Endothelial cell of umbilical vein (primary cell): ENCODE results near the gene APOL5. TPM values are rescaled to one million over a fixed set of nuclear protein-coding genes. Genes with fewer than 3 reads are reported as not detected.

Experiments used
- BruUV-seq: library from RNA; stranded (reverse); fragments of 400-500 nt; replicated peaks from 2 replicates; lab custom pipeline; 2021; lab: Mats Ljungman, UMichigan
- CTCF ChIA-PET: fragments of 300-600, 350-600 bp; sonication (Branson Sonifier 250); formaldehyde crosslinking; loops from one replicate; lab custom pipeline; 2021; ENCODE audit warnings: antibody characterized with exemption, inconsistent platforms; lab: Charles Lee
- POLR2A ChIA-PET: fragments of 300-600, 350-600 bp; sonication (Branson Sonifier 250); formaldehyde crosslinking; loops from one replicate; lab custom pipeline; 2021; ENCODE audit warnings: antibody characterized with exemption, inconsistent platforms; lab: Charles Lee
- DNase-seq: peaks from one replicate; pipeline ENCODE4 v3.0.0-alpha.2; 2011; ENCODE audit warnings: low read depth, low spot score
- FAIRE-seq: peaks from 2 replicates; lab custom pipeline; 2011; peaks lifted over from hg19 to GRCh38; lab: Jason Lieb, UNC
- H2AFZ ChIP-seq: 2 replicates; pipeline ENCODE4 v1.6.0; 2012; ENCODE audit warnings: low read depth, low read length, control low read depth, inconsistent platforms
- H3K27ac ChIP-seq: 2 replicates; pipeline ENCODE4 v1.5.1; 2011; ENCODE audit warnings: low read depth, mild to moderate bottlenecking, control low read depth, low read length, moderate library complexity; ENCODE audit not compliant: insufficient read depth
- H3K27me3 ChIP-seq, 2 experiments: 2 replicates each; pipeline versions ENCODE4 v1.6.0 to v1.6.1; 2011; ENCODE audit warnings: low read length in 2 of 2, mixed read lengths in 1 of 2; ENCODE audit not compliant: control insufficient read depth in 2 of 2, insufficient read depth in 2 of 2
- H3K36me3 ChIP-seq, 2 experiments: 2 replicates in 1 of 2; 3 replicates in 1 of 2; pipeline ENCODE4 v1.5.1; 2011; ENCODE audit warnings: low read length in 2 of 2, mild to moderate bottlenecking in 1 of 2, moderate library complexity in 1 of 2; ENCODE audit not compliant: control insufficient read depth in 2 of 2, insufficient read depth in 2 of 2; ENCODE audit errors: extremely low read depth in 1 of 2
- H3K4me1 ChIP-seq: 3 replicates; pipeline ENCODE4 v1.5.1; 2011; ENCODE audit warnings: mild to moderate bottlenecking, low read length; ENCODE audit not compliant: control insufficient read depth, insufficient read depth; ENCODE audit errors: extremely low read depth
- H3K4me2 ChIP-seq: 2 replicates; pipeline ENCODE4 v1.6.1; 2011; ENCODE audit warnings: low read length, control low read depth, mixed read lengths; ENCODE audit not compliant: insufficient read depth
- H3K4me3 ChIP-seq, 3 experiments: fragments of 200-600 bp in 1 of 3; sonication (generic), shearing (Covaris generic) in 1 of 3; replicated peaks in 1 of 3; 2 replicates each; pipeline ENCODE4 v1.5.1; 2011 to 2016; ENCODE audit warnings: control low read depth in 3 of 3, low read length in 3 of 3, mild to moderate bottlenecking in 2 of 3, inconsistent platforms in 1 of 3, low read depth in 1 of 3, moderate library complexity in 1 of 3; ENCODE audit not compliant: insufficient read depth in 1 of 3
- H3K79me2 ChIP-seq: 2 replicates; pipeline ENCODE4 v1.6.0; 2012; ENCODE audit warnings: low read length, inconsistent platforms; ENCODE audit not compliant: control insufficient read depth, insufficient read depth
- H3K9ac ChIP-seq: replicated peaks from 2 replicates; pipeline ENCODE3; 2011; ENCODE audit warnings: low read length, control low read depth; ENCODE audit not compliant: insufficient read depth; ENCODE audit errors: extremely low read depth
- H3K9me1 ChIP-seq: replicated peaks from 3 replicates; pipeline ENCODE4 v1.6.0; 2011; ENCODE audit warnings: mild to moderate bottlenecking, low read length; ENCODE audit not compliant: control insufficient read depth, insufficient read depth; ENCODE audit errors: extremely low read depth
- H3K9me3 ChIP-seq: replicated peaks from 2 replicates; pipeline ENCODE4 v1.5.1; 2012; ENCODE audit warnings: low read length, inconsistent platforms; ENCODE audit not compliant: control insufficient read depth, insufficient read depth
- H4K20me1 ChIP-seq: replicated peaks from 2 replicates; pipeline ENCODE3; 2011; ENCODE audit warnings: mild to moderate bottlenecking, low read length; ENCODE audit not compliant: control insufficient read depth, insufficient read depth; ENCODE audit errors: extremely low read depth
- CTCF ChIP-seq, 2 donors: IDR thresholded peaks; 1 replicate in 1 of 2; 2 replicates in 1 of 2; pipeline ENCODE4 v1.5.1; 2011; ENCODE audit warnings: low read length in 2 of 2, mild to moderate bottlenecking in 2 of 2, moderate library complexity in 2 of 2, control low read depth in 1 of 2, inconsistent platforms in 1 of 2, low read depth in 1 of 2; ENCODE audit not compliant: insufficient read depth in 1 of 2; ENCODE audit errors: extremely low read depth in 1 of 2
- EZH2 ChIP-seq: IDR thresholded peaks from 2 replicates; pipeline ENCODE4 v1.6.1; 2012; ENCODE audit warnings: borderline replicate concordance, low read depth, mild to moderate bottlenecking, moderate library complexity, low read length, inconsistent platforms; ENCODE audit not compliant: severe bottlenecking
- FOS ChIP-seq: IDR thresholded peaks from 2 replicates; pipeline ENCODE4 v1.6.1; 2011; ENCODE audit warnings: mild to moderate bottlenecking, low read length, moderate library complexity, borderline replicate concordance; ENCODE audit not compliant: insufficient read depth
- GATA2 ChIP-seq: IDR thresholded peaks from 2 replicates; pipeline ENCODE4 v1.7.0; 2011; ENCODE audit warnings: low read depth, mild to moderate bottlenecking, moderate library complexity, mixed read lengths, low read length; ENCODE audit not compliant: insufficient read length, insufficient read depth
- JUN ChIP-seq: IDR thresholded peaks from 2 replicates; pipeline ENCODE4 v1.6.1; 2011; ENCODE audit warnings: borderline replicate concordance, low read depth; ENCODE audit not compliant: insufficient read length, insufficient read depth
- MAX ChIP-seq: IDR thresholded peaks from 2 replicates; pipeline ENCODE4 v1.6.1; 2011; ENCODE audit not compliant: insufficient read depth, insufficient read length
- MYC ChIP-seq: IDR thresholded peaks from one replicate; pipeline ENCODE4 v1.6.1; 2011; ENCODE audit warnings: mild to moderate bottlenecking, low read depth, low read length
- POLR2A ChIP-seq: IDR thresholded peaks from 2 replicates; pipeline ENCODE4 v1.6.1; 2012; ENCODE audit warnings: low read depth, mild to moderate bottlenecking, control low read depth, low read length
- POLR2AphosphoS5 ChIP-seq: IDR thresholded peaks from 2 replicates; pipeline ENCODE4 v1.6.1; 2012; ENCODE audit warnings: low read depth, mild to moderate bottlenecking, control low read depth, low read length, moderate library complexity; ENCODE audit not compliant: insufficient read depth
- dilution Hi-C: fragments of 300-500 bp; cut with MboI; formaldehyde crosslinking; loops from one replicate; pipeline ENCODE4 v1.15.0; 2019; ENCODE audit warnings: low sequenced_read_pairs; ENCODE audit not compliant: extremely low pct_ligation_motif_present
- intact Hi-C: fragments of 100-400 bp; cut with micrococcal nuclease; formaldehyde crosslinking; loops from one replicate; pipeline ENCODE4 v1.10.0; 2022
- polyA plus RNA-seq, 4 experiments: library from polyadenylated mRNA; depleted of rRNA in 3 of 4; stranded (reverse) in 3 of 4; unstranded in 1 of 4; fragments of >200 nt; gene quantifications; 2 replicates each; pipeline versions ENCODE4 v1.2.1 to v1.2.3, GENCODE V29; 2011 to 2012; ENCODE audit warnings: missing spikeins in 1 of 4
- total RNA-seq: library from RNA; stranded (reverse); gene quantifications from 2 replicates; pipeline ENCODE4 v1.2.3, GENCODE V29; 2021

APOL5 gene
- total and polyA plus RNA-seq, 2 donors (not counting 3 experiments of a cell fraction or from before 2014, with no cell fraction given) = not detected

GRCh38 chr22:35726933-35727332 is 9.3 kb downstream of the APOL5 start:
- FAIRE-seq = no peak
- POLR2A ChIA-PET = no interaction called here

More at GRCh38 chr22:35726933-35727332, 9.3 kb downstream of the APOL5 start:
- Histone ChIP-seq H3K27ac (no peak overlapping the region), H3K9me3 (no peaks in the 10 kb centered on the region), H3K9ac (no peak overlapping the region), H3K4me1 (no peaks in the 10 kb centered on the region), H3K9me1 (no peaks in the 10 kb centered on the region), H3K4me2 (no peak overlapping the region), H3K36me3 (no peaks in the 10 kb centered on the region), H3K4me3 (no peak overlapping the region), H3K79me2 (no peaks in the 10 kb centered on the region), H3K27me3 (no peaks in the 10 kb centered on the region), H4K20me1 (no peaks in the 10 kb centered on the region), H2AFZ (no peak overlapping the region)
- intact Hi-C loops = no loop called here
- DNase-seq = no peak
- BruUV-seq = no TSS peak
- TF ChIP-seq GATA2 = no peak
- no peak for TF ChIP-seq JUN
- TF ChIP-seq MYC = no peak
- TF ChIP-seq POLR2A = no peak
- TF ChIP-seq EZH2 = no peak
- TF ChIP-seq POLR2AphosphoS5 = no peak
- no peak for TF ChIP-seq FOS
- no peak for TF ChIP-seq CTCF (IDR thresholded peaks at IDR 0.05; ENCODE audit: extremely low read depth in 1 of 2, insufficient read depth in 1 of 2, low read depth in 1 of 2, low read length in 2 of 2)
- no peak for TF ChIP-seq MAX
- CTCF ChIA-PET = interaction anchor here (0.8 to 1.3 kb wide), 2 partner anchors 11 to 112 kb away, joined by 3 read pairs; no protein-coding TSS in a partner anchor
- dilution Hi-C loops = no loop called here
